ENCODE measurements around the gene HDAC9.
"Not testable (repeated sequence)": the region's sequence is repeated elsewhere in the genome, so short reads cannot be mapped to it uniquely, and the experiment has no call there.

- TF ChIP-seq POLR2A (IDR thresholded peaks at IDR 0.05; ENCODE audit: low read depth); CTCF (IDR thresholded peaks at IDR 0.05); EP300 (IDR thresholded peaks at IDR 0.05); POLR2AphosphoS5 (IDR thresholded peaks at IDR 0.05): not testable (repeated sequence)
Observed at GRCh38 chr7:18990700-18991099, 495.2 kb downstream of the HDAC9 start.
